CD4-positive, alpha-beta T cell treated with Interleukin-21 for 1 hour (primary cell): ENCODE data around the gene NRG3.

Source experiments
- DNase-seq: peaks from one replicate; pipeline ENCODE4 v3.0.0-alpha.2; 2020

The NRG3 gene

GRCh38 chr10:82128527-82128926 lies 253.5 kb downstream of the NRG3 start:
- no peak for DNase-seq

- DNase-seq: no peak
Observed at GRCh38 chr10:82136103-82136502, 261.1 kb downstream of the NRG3 start.

- no peak for DNase-seq
Observed at GRCh38 chr10:82144153-82144552, 269.2 kb downstream of the NRG3 start.

- no peak for DNase-seq
Observed at GRCh38 chr10:82148764-82149163, 273.8 kb downstream of the NRG3 start.

GRCh38 chr10:82149674-82150073 lies 274.7 kb downstream of the NRG3 start:
- no peak for DNase-seq

GRCh38 chr10:82150123-82150900 lies 275.3 kb downstream of the NRG3 start:
- DNase-seq: no peak

GRCh38 chr10:82160307-82160706 lies 285.3 kb downstream of the NRG3 start:
- DNase-seq: no peak

- DNase-seq: no peak
Observed at GRCh38 chr10:82161264-82161663, 286.3 kb downstream of the NRG3 start.

GRCh38 chr10:82162549-82163195 lies 287.7 kb downstream of the NRG3 start:
- DNase-seq: no peak

GRCh38 chr10:82171899-82172298 lies 296.9 kb downstream of the NRG3 start:
- no peak for DNase-seq

GRCh38 chr10:82176587-82176986 lies 301.6 kb downstream of the NRG3 start:
- no peak for DNase-seq

- DNase-seq: no peak
Observed at GRCh38 chr10:82190432-82191260, 315.7 kb downstream of the NRG3 start.

GRCh38 chr10:82191653-82192052 lies 316.7 kb downstream of the NRG3 start:
- DNase-seq: no peak

- DNase-seq: no peak
Observed at GRCh38 chr10:82192665-82193064, 317.7 kb downstream of the NRG3 start.

GRCh38 chr10:82194419-82194818 lies 319.4 kb downstream of the NRG3 start:
- no peak for DNase-seq

GRCh38 chr10:82206831-82207230 lies 331.8 kb downstream of the NRG3 start:
- DNase-seq: no peak

- DNase-seq: no peak
Observed at GRCh38 chr10:82208726-82209125, 333.7 kb downstream of the NRG3 start.

- no peak for DNase-seq
Observed at GRCh38 chr10:82210331-82210730, 335.3 kb downstream of the NRG3 start.

- DNase-seq: no peak
Observed at GRCh38 chr10:82211346-82211745, 336.4 kb downstream of the NRG3 start.

- DNase-seq: no peak
Observed at GRCh38 chr10:82212753-82213152, 337.8 kb downstream of the NRG3 start.

GRCh38 chr10:82213784-82214183 lies 338.8 kb downstream of the NRG3 start:
- DNase-seq: no peak

- no peak for DNase-seq
Observed at GRCh38 chr10:82221056-82221455, 346.1 kb downstream of the NRG3 start.

- no peak for DNase-seq
Observed at GRCh38 chr10:82221601-82222149, 346.7 kb downstream of the NRG3 start.
